Mucosa of stomach (tissue), 1 donor: Measurements from ENCODE around the gene TRIM74.
A peak's percentile ranks its signal among the peaks of the same experiment; 100 is the strongest.
"Not testable (repeated sequence)": the region's sequence is repeated elsewhere in the genome, so short reads cannot be mapped to it uniquely, and the experiment has no call there.

Source experiments
- H3K27me3 ChIP-seq: one replicate; pipeline ENCODE4 v1.7.0; 2013; ENCODE audit warnings: mild to moderate bottlenecking, low read length; ENCODE audit not compliant: control insufficient read depth, insufficient read depth
- H3K36me3 ChIP-seq: one replicate; pipeline ENCODE4 v1.7.0; 2013; ENCODE audit warnings: low read length; ENCODE audit not compliant: control insufficient read depth, insufficient read depth
- H3K4me1 ChIP-seq: one replicate; pipeline ENCODE4 v1.7.0; 2013; ENCODE audit warnings: mild to moderate bottlenecking, low read length; ENCODE audit not compliant: control insufficient read depth, insufficient read depth
- H3K4me3 ChIP-seq: one replicate; pipeline ENCODE4 v1.7.0; 2013; ENCODE audit warnings: low read length
- H3K9ac ChIP-seq: one replicate; pipeline ENCODE4 v1.7.0; 2013; ENCODE audit warnings: mild to moderate bottlenecking, low read length, moderate library complexity
- H3K9me3 ChIP-seq: one replicate; pipeline ENCODE4 v1.7.0; 2013; ENCODE audit warnings: mild to moderate bottlenecking, low read length, moderate library complexity; ENCODE audit not compliant: control insufficient read depth
- donor health status: Pancreatic carcinoma.

The TRIM74 gene

GRCh38 chr7:72924386-72924732 lies 44.9 kb downstream of the TRIM74 start:
- H3K9ac ChIP-seq, result peak overlapping the region; percentile 95
- H3K36me3 ChIP-seq, result no peaks in the 10 kb centered on the region
- H3K4me3 ChIP-seq, result peak overlapping the region; percentile 99
- no peaks in the 10 kb centered on the region for H3K27me3 ChIP-seq
- H3K4me1 ChIP-seq, result peaks cover 4% of the 10 kb centered on the region
- H3K9me3 ChIP-seq, result no peaks in the 10 kb centered on the region

DNA sequence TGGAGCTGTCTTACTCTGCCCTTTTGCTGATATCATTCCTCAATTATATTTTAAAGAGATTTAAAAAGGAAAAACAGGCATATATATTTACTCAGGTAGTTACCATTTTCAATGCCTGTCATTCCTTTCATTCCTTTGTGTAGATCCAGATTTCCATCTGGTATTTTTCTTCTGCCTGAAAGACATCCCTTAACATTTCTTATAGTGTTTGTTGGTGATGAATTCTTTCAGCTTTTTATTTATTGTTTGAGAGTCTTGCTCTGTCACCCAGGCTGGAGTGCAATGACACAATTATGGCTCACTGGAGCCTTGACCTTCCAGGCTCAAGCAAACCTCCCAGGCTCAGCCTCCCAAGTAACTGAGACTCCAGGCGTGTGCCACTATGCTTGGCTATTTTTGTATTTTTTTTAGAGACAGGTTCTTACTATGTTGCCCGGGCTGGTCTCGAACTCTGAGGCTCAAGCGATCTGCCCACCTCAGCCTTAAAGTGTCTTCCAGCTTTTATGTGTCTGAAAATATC lies 50.0 kb downstream of the TRIM74 start:
- no peak overlapping the region for H3K9ac ChIP-seq
- H3K9me3 ChIP-seq, result no peaks in the 10 kb centered on the region
- no peaks in the 10 kb centered on the region for H3K27me3 ChIP-seq
- no peak overlapping the region for H3K4me3 ChIP-seq
- peaks cover 7% of the 10 kb centered on the region for H3K36me3 ChIP-seq
- no peaks in the 10 kb centered on the region for H3K4me1 ChIP-seq

DNA sequence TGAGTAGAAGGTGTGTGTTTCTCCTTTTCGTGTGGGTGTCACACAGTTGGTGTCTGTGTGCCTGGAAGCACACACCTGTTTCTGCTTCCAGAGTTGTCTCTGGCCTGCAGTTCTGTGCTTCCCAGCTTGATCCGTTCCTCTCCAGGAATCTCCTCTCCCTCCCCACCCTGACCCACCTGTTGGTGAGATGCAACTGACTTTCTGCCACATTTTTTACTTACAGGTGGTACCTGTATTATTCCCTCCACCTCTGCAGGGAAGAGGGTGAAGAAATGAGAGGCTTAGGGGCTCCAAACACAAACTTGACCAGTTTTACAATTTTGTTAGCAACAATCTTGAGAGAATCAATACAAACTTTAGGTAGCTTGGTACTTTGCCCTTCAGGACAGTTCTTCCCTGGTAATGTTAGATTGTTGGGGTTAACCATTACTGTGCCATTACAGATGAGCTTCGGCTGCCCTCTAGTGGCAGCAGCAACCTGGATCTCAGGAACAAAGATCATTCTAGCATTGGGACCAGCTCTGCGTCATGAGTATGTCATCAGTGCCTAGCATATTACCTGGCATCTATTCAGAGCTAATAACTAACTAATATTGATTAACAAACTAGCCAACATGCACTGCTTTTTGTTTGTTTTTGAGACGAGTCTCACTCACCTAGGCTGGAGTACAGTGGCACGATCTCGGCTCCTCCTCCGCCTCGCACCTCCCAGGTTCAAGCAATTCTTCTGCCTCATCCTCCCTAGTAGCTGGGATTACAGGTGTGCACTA lies 54.3 kb downstream of the TRIM74 start:
- H3K27me3 ChIP-seq, H3K4me1 ChIP-seq, H3K9me3 ChIP-seq, H3K9ac ChIP-seq, H3K36me3 ChIP-seq, H3K4me3 ChIP-seq: not testable (repeated sequence)

- not testable (repeated sequence) for H3K27me3 ChIP-seq, H3K9me3 ChIP-seq, H3K4me3 ChIP-seq, H3K4me1 ChIP-seq, H3K36me3 ChIP-seq, H3K9ac ChIP-seq
Observed at GRCh38 chr7:72913750-72914149, 55.5 kb downstream of the TRIM74 start.

- not testable (repeated sequence) for H3K27me3 ChIP-seq, H3K4me1 ChIP-seq, H3K9me3 ChIP-seq, H3K9ac ChIP-seq, H3K36me3 ChIP-seq, H3K4me3 ChIP-seq
Observed at GRCh38 chr7:72911395-72911794, 57.9 kb downstream of the TRIM74 start.
